GM21825 (cell line): ENCODE data around the gene UNC50.
"Not testable (repeated sequence)": the region's sequence is repeated elsewhere in the genome, so short reads cannot be mapped to it uniquely, and the experiment has no call there.

Source experiments
- ATAC-seq: cut with Tn5 transposase; IDR thresholded peaks from one replicate; pipeline ENCODE4 v1.9.1; 2021; ENCODE audit warnings: mild to moderate bottlenecking, moderate library complexity; ENCODE audit not compliant: unreplicated experiment

The UNC50 gene

DNA sequence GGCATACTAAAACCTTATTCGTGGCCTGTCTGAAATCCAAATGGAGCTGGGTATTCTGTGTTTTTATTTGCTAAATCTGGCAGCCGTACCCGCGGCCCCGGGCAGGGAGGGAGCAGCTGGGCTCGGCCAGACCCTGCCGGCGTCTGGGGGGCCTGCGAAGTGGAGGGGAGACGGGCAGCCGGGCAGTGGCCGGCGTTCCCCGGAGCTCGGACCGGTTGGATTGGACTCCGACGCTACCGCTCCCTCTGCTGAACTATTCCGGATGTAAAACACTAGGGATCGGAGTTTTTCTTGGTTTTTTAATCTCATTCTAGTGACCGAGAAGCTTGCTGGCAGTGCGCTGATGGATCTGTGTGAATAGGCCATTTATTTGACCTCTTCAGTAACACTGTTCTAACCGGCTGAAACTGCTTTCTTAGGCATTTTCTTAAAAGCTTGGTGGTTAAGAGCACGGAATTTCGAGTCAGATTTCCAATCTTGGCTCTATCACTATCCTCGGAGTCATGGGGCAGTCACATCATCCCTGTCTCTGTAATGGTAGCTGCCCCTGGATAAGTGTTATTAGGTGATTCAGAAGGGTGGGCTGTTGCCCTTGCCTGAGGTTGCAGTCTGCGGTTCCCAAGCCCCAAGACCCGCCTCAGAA, 694 bp downstream of the UNC50 start:
- peak; percentile 4 for ATAC-seq

DNA sequence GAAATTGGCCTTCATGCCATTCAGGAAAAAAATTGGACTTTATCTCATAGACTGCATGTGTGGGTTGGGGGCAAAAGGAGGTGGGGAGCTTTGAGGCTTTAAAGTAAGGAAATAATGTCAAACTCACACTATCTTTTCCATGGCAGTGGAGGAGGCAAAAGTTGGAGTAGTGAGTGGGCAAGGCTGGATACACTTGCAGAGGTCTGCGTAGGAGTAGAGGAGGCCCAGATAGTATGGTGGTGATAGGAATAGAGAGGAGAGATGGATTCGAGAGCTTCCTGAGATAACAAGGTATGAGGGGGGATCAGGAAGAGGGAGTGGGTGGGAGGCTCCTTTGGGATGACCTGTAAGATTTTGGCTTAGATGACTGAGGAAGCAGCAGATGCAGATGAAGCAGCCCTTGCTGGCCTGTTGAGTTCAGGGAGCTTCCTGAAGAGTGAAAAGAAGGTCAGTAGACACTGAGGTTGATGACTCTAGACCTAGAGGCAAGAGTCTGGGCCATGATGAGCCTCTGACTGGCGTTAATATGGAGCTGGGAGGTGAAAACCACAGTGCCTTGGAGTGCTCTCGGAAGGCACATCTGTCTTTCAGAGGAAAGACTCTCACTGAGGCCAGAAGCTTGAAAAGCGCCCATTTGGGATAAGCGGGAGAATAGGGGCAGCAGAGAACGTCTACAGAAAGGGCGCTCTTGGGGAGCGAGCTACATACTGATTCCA, 5.8 kb downstream of the UNC50 start:
- ATAC-seq, result no peak

- no peak for ATAC-seq
Observed at GRCh38 chr2:98615481-98615880, 7.1 kb downstream of the UNC50 start.

GRCh38 chr2:98617149-98617548, 8.8 kb downstream of the UNC50 start:
- ATAC-seq, result no peak

- ATAC-seq, result no peak
Observed at GRCh38 chr2:98623657-98624056, 15.3 kb downstream of the UNC50 start.

DNA sequence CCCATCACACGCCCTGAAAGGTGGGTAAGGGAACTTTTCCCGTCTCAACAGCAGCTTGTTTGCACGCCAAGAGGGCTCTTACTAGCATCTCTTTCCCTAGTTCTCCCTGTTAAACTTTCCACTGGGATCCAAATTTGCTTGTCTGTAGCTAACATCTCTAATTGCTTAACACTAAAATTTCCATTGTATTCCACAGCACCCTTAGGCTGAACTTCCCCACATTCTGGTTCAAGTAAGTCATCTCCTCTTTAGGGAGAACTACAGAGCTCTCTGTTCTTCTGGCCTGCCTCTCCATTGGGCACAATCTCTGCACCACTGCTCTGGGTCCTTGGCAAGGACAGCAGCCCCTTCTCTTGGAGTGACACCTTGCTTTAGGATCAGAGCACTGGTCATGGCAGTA, 24.0 kb downstream of the UNC50 start:
- no peak for ATAC-seq

DNA sequence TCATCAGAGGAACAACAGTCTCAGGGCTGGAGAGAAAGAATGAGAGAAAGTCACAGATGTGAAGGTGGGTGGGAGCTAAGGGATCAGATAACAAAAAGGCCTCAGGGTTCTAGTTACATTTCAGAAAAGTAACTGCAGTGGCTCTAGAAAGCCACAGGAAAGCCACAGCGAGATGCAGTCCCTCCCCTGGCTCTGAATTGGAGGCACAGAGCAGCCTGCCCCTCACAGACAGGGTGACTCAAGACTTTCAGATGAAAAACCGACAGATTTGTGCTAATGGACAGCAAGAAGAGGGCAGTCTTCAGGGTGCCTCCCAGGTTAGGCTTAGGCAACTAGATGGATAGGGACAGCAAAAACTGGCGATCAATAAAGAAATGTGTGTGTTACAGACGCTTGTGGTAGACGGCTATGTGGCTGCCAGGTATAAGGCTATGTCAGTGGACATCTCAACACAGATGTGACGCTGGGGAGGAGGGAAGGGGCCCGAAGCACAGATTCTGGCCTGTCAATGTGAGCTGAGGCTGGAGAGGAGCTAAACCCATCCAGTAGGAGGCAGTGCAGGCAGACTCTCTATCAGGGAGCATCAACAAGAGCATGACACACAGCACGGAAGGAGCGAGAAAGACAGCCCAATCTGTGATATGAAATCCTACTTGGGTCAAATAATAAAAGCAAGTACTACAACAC, 26.2 kb downstream of the UNC50 start:
- ATAC-seq, result no peak

GRCh38 chr2:98637401-98638147, 29.2 kb downstream of the UNC50 start:
- peak; percentile 83 for ATAC-seq

GRCh38 chr2:98643496-98644100, 35.2 kb downstream of the UNC50 start:
- ATAC-seq, result no peak

DNA sequence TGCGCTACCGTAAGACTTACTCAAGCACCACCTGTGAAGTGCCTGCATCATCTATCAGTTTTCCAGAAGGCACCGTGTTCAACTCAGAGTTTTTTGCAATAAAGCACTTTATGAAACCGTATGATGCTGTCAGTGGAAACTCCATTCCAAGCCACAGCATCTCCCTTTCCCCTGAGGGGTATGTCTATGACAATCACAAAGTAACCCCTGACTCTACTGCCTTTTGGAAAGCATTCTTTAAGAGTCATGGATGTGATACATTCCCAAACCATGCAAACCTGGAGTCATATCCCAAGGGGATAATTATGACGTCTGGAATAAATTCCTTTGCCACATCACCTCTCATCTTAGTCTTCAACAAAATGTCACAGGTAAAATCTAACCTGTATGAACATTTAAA, 39.2 kb downstream of the UNC50 start:
- ATAC-seq, result no peak

DNA sequence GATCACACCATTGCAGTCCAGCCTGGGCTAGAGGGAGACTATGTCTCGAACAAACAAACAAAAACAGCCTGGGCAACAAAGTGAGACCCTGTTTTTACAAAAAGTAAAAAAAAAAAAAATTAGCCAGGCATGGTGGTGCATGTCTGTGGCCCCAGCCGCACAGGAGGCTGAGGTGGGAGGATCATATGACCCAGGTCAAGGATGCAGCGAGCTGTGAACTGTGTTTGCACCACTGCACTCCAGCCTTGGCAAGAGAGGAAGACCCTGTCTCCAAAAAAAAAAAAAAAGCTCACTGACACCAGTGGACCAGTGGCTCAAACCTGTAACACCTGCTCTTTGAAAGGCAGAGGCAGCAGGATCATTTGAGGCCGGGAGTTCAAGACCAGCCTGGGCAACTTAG, 40.1 kb downstream of the UNC50 start:
- ATAC-seq, result no peak

- ATAC-seq, result no peak
Observed at GRCh38 chr2:98649135-98649991, 41.0 kb downstream of the UNC50 start.

DNA sequence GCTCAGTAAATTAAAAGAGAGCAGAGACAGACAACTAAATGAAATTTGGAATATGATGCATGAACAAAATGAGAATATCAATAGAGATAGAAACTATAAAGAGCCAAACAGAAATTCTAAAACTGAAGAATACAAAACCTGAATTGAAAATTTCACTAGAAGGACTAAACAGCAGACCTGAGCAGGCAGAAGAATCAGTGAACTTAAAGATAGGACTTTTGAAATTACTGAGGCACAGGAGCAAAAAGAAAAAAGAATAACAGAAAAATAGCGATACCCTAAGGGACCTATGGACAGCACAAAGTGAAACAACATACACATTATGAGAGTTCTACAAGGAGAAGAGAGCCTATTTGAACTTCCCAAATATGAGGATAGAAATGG, 41.6 kb downstream of the UNC50 start:
- no peak for ATAC-seq

GRCh38 chr2:98650998-98651397, 42.6 kb downstream of the UNC50 start:
- no peak for ATAC-seq

DNA sequence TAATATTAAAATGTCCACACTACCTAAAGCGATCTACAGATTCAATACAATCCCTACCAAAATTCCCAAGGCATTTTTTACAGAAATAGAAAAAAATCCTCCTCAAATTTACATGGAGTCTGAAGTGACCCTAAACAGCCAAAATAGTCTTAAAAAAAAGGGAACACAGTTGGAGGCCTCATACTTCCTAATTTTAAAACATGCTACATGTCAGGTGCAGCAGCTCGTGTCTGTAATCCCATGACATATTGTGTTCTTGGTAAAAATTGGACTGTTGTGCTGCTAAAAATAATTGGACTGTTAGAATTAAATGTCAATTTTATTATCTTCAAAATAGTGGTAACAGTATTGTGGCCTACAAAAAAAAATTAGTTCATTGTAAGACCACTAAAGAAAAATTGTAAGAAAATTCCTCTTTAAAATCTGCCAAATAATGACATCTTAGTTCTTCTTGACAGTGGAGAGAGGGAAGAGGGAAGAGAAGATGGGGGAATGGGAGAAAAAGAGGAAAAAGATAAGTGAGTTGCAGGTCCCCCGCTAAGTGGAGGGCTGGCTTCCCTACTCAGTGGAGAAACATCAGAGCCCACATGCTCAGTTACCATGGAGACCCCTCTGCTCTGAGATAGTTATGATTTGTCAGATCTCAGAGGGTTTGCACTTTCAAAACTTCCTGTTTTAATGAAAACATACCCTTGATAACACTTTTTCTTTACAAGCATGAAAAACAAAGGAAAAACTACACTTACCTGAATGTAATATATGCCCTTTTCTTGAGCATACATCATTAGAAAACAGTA, 46.5 kb downstream of the UNC50 start:
- no peak for ATAC-seq

GRCh38 chr2:98656800-98657199, 48.4 kb downstream of the UNC50 start:
- ATAC-seq, result no peak

- no peak for ATAC-seq
Observed at GRCh38 chr2:98658816-98659490, 50.6 kb downstream of the UNC50 start.

GRCh38 chr2:98659491-98659840, 51.1 kb downstream of the UNC50 start:
- not testable (repeated sequence) for ATAC-seq
